Activated CD8-positive, alpha-beta memory T cell treated with anti-CD3 and anti-CD28 coated beads, Interleukin-2, amount 50 U/mL, for 24 hours (primary cell): ENCODE results near the gene AGRN.
"Not testable (repeated sequence)": the region's sequence is repeated elsewhere in the genome, so short reads cannot be mapped to it uniquely, and the experiment has no call there.

Source experiments
- DNase-seq: peaks from one replicate; pipeline ENCODE4 v3.0.0-alpha.2; 2020; ENCODE audit errors: extremely low read depth

The AGRN gene

GRCh38 chr1:1001057-1001783, 18.7 kb upstream of the AGRN start:
- DNase-seq: no peak

- DNase-seq: no peak
Measured at GRCh38 chr1:1003618-1004419, 16.1 kb upstream of the AGRN start.

GRCh38 chr1:1004420-1004779, 15.5 kb upstream of the AGRN start:
- DNase-seq: no peak

- no peak for DNase-seq
Measured at GRCh38 chr1:1004780-1005697, 14.9 kb upstream of the AGRN start.

GRCh38 chr1:1005774-1006304, 14.1 kb upstream of the AGRN start:
- no peak for DNase-seq

GRCh38 chr1:1006305-1007159, 13.4 kb upstream of the AGRN start:
- DNase-seq: no peak

- DNase-seq: not testable (repeated sequence)
Measured at GRCh38 chr1:1010131-1010530, 9.8 kb upstream of the AGRN start.

GRCh38 chr1:1011396-1011949, 8.4 kb upstream of the AGRN start:
- DNase-seq: no peak

- not testable (repeated sequence) for DNase-seq
Measured at GRCh38 chr1:1012736-1013104, 7.2 kb upstream of the AGRN start.

- DNase-seq: peak; percentile 64
Measured at GRCh38 chr1:1013105-1013921, 6.6 kb upstream of the AGRN start, which contains the start of gene ISG15. TSS of gene ISG15 (plus strand) at chr1:1013497. CDS start at chr1:1013574, 77 bp downstream.

- no peak for DNase-seq
Measured at GRCh38 chr1:1013922-1014648, 5.8 kb upstream of the AGRN start.

- no peak for DNase-seq
Measured at GRCh38 chr1:1014799-1015681, 4.9 kb upstream of the AGRN start.

GRCh38 chr1:1017397-1018320, 2.3 kb upstream of the AGRN start:
- not testable (repeated sequence) for DNase-seq

GRCh38 chr1:1018321-1018685, 1.6 kb upstream of the AGRN start:
- DNase-seq: not testable (repeated sequence)

- DNase-seq: peak; percentile 30
Measured at GRCh38 chr1:1019122-1019999, 559 bp upstream of the AGRN start.

- no peak for DNase-seq
Measured at GRCh38 chr1:1020415-1021009, 592 bp downstream of the AGRN start.
